Tibial nerve (tissue), 4 donors: Measurements from ENCODE around the gene FKBP1A. TPM values are rescaled to one million over a fixed set of nuclear protein-coding genes. Genes with fewer than 3 reads are reported as not detected.

Source experiments
- DNase-seq, 2 donors: peaks; one replicate each; pipeline ENCODE4 v3.0.0-alpha.2; 2019; ENCODE audit warnings: low spot score in 2 of 2
- H3K27ac ChIP-seq, 4 donors: fragments of 200-600 bp; sonication (generic) in 3 of 4; one replicate each; pipeline ENCODE4 v1.5.1; 2017 to 2019; ENCODE audit warnings: mild to moderate bottlenecking in 1 of 4
- H3K27me3 ChIP-seq, 2 donors: fragments of 200-600 bp; sonication (generic) in 1 of 2; one replicate each; pipeline versions ENCODE4 v1.5.1 to v1.6.0; 2017 to 2019
- H3K36me3 ChIP-seq, 3 donors: fragments of 200-600 bp; sonication (generic); one replicate each; pipeline ENCODE4 v1.5.1; 2018 to 2019
- H3K4me1 ChIP-seq, 4 donors: fragments of 200-600 bp; sonication (generic) in 3 of 4; one replicate each; pipeline ENCODE4 v1.5.1; 2017 to 2019
- H3K4me3 ChIP-seq, 4 donors: fragments of 200-600 bp; sonication (generic) in 3 of 4; one replicate each; pipeline ENCODE4 v1.5.1; 2017 to 2019; ENCODE audit warnings: mild to moderate bottlenecking in 1 of 4, moderate library complexity in 1 of 4
- H3K9me3 ChIP-seq, 4 donors: fragments of 200-600 bp; sonication (generic) in 3 of 4; one replicate each; pipeline ENCODE4 v1.5.1; 2017 to 2019
- CTCF ChIP-seq, 5 experiments: fragments of 200-600 bp in 3 of 5; fragments of 450-650 bp in 2 of 5; sonication (generic) in 3 of 5; IDR thresholded peaks; one replicate each; pipeline ENCODE4 v1.5.1; 2016 to 2019; ENCODE audit warnings: antibody characterized with exemption in 5 of 5, mild to moderate bottlenecking in 3 of 5, moderate library complexity in 2 of 5
- EP300 ChIP-seq, 2 donors: sonication (generic); formaldehyde crosslinking; IDR thresholded peaks; one replicate each; pipeline ENCODE4 v1.6.1; 2017; ENCODE audit warnings: antibody characterized with exemption in 2 of 2, mild to moderate bottlenecking in 1 of 2
- POLR2A ChIP-seq, 2 donors: fragments of 450-650 bp; IDR thresholded peaks; one replicate each; pipeline ENCODE4 v1.6.1; 2017; ENCODE audit warnings: antibody characterized with exemption in 2 of 2, mild to moderate bottlenecking in 2 of 2, moderate library complexity in 2 of 2
- WGBS, 2 donors: methylation state at CpG; one replicate each; pipeline ENCODE4 v1.1.5; 2018; 5-methylcytosine and 5-hydroxymethylcytosine counted together
- total RNA-seq, 4 donors: library from RNA; depleted of rRNA; stranded (reverse); fragments of >200 nt; gene quantifications; one replicate each; pipeline ENCODE4 v1.1.0, GENCODE V29; 2016

The FKBP1A gene
- total RNA-seq, 4 donors from 2014 or later: 92.2 to 172 (median 130) TPM

GRCh38 chr20:1325173-1326030 lies 67.5 kb downstream of the FKBP1A start:
- Histone ChIP-seq H3K9me3 (no peaks in the 10 kb centered on the region), H3K4me1 (peaks cover 0 to 50% (median 38%) of the 10 kb centered on the region in 4 donors), H3K4me3 (peak overlapping the region; percentile 70 to 91 (median 82)), H3K27ac (peak overlapping the region; percentile 93 to 99 (median 96)), H3K36me3 (peaks cover 0 to 1% (median 0%) of the 10 kb centered on the region in 3 donors), H3K27me3 (no peaks in the 10 kb centered on the region)
- DNase-seq: peak; percentile 93
- 0 to 1% methylated on average over 43 to 54 of the region's 56 CpGs for WGBS, 2 donors
- TF ChIP-seq POLR2A (IDR thresholded peaks at IDR 0.05): peak; percentile 91 to 93
- peak in 4 of 5 experiments; percentile 15 to 79 (median 48) for TF ChIP-seq CTCF (IDR thresholded peaks at IDR 0.05)
- TF ChIP-seq EP300 (IDR thresholded peaks at IDR 0.05): peak; percentile 94 to 95

GRCh38 chr20:1324598-1325172 lies 68.2 kb downstream of the FKBP1A start:
- Histone ChIP-seq H3K27me3 (no peaks in the 10 kb centered on the region), H3K4me3 (peak overlapping the region; percentile 70 to 91 (median 82)), H3K36me3 (no peaks in the 10 kb centered on the region), H3K4me1 (peaks cover 0 to 45% (median 34%) of the 10 kb centered on the region in 4 donors), H3K27ac (peak overlapping the region; percentile 93 to 99 (median 96)), H3K9me3 (no peaks in the 10 kb centered on the region)
- TF ChIP-seq CTCF (IDR thresholded peaks at IDR 0.05): no peak
- DNase-seq: no peak
- 30% methylated on average over 15 of the region's 15 CpGs for WGBS, 2 donors

- Histone ChIP-seq H3K27me3 (no peaks in the 10 kb centered on the region), H3K36me3 (no peaks in the 10 kb centered on the region), H3K27ac (peak overlapping the region in 2 of 4 donors; percentile 98 to 99), H3K4me3 (no peak overlapping the region), H3K4me1 (peaks cover 0 to 39% (median 29%) of the 10 kb centered on the region in 4 donors), H3K9me3 (no peaks in the 10 kb centered on the region)
- DNase-seq: no peak
- TF ChIP-seq POLR2A (IDR thresholded peaks at IDR 0.05): no peak
- TF ChIP-seq EP300 (IDR thresholded peaks at IDR 0.05): no peak
- no peak for TF ChIP-seq CTCF (IDR thresholded peaks at IDR 0.05)
- 82 to 86% methylated on average over 12 of the region's 12 CpGs for WGBS, 2 donors
Observed at GRCh38 chr20:1323830-1324597, 68.8 kb downstream of the FKBP1A start.

- Histone ChIP-seq H3K27me3 (no peaks in the 10 kb centered on the region), H3K4me3 (no peak overlapping the region), H3K36me3 (no peaks in the 10 kb centered on the region), H3K4me1 (peaks cover 0 to 31% (median 23%) of the 10 kb centered on the region in 4 donors), H3K27ac (peak overlapping the region in 3 of 4 donors; percentile 31 to 99 (median 98)), H3K9me3 (no peaks in the 10 kb centered on the region)
- TF ChIP-seq POLR2A (IDR thresholded peaks at IDR 0.05): no peak
- 59 to 67% methylated on average over 6 of the region's 6 CpGs for whole genome bisulfite sequencing, 2 donors
- no peak for DNase-seq
Observed at GRCh38 chr20:1323256-1323655, 69.6 kb downstream of the FKBP1A start.

GRCh38 chr20:1322511-1323245 lies 70.2 kb downstream of the FKBP1A start:
- H3K36me3 ChIP-seq: no peaks in the 10 kb centered on the region
- H3K4me3 ChIP-seq: no peak overlapping the region
- H3K4me1 ChIP-seq: peaks cover 0 to 26% (median 19%) of the 10 kb centered on the region in 4 donors
- peak overlapping the region in 3 of 4 donors; percentile 31 to 99 (median 98) for H3K27ac ChIP-seq
- DNase-seq: no peak
- H3K27me3 ChIP-seq: no peaks in the 10 kb centered on the region
- 67 to 68% methylated on average over 11 of the region's 11 CpGs for WGBS, 2 donors
- H3K9me3 ChIP-seq: no peaks in the 10 kb centered on the region
- TF ChIP-seq POLR2A (IDR thresholded peaks at IDR 0.05): no peak
- peak in 1 of 2 donors; percentile 53 for TF ChIP-seq EP300 (IDR thresholded peaks at IDR 0.05)
